ENCODE measurements around the gene FGFRL1.

The FGFRL1 gene

DNA sequence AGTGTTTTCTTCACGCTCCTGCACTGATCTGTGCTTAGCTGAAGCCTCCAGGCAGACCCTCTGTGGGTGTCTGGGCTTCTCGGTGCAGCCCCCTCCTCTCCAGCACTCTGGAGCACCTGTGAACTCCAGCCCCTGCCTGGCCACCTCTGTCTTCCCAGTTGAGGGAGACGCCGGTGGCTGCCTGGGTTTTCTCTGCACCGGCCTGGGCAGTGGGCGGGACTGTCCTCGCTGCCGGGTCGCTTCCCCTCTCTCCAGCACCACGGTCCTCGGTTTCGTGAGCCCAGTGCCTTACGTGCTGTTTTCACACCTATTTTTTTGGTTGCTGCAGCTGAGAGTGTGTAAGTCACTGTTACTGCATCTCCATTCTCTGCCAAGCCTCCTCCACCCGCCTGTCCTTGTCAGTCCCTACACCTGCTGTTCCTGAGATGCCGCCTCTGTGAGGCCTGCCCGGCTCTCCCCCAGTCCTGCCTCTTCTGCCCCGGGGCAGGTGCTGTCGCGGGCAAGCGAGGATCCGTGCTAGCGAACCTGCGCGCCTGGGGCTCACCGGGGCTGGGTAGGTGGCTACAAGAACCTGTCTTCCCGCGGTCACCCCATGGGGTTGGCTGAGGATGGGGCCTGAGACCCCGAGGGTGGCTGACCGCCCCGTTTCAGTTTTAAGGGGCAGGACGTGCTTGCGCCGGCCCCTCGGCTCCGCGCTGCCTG, 2.4 kb upstream of the FGFRL1 start:
- peaks cover 49% of the 10 kb centered on the region for H3K27me3 ChIP-seq (ENCODE audit: control insufficient read depth, low read length)
- peak overlapping the region; percentile 90 for H3K4me2 ChIP-seq (ENCODE audit: low read length)
- H3K27ac ChIP-seq (ENCODE audit: low read depth, low read length): no peak overlapping the region
- no peaks in the 10 kb centered on the region for H3K79me2 ChIP-seq (ENCODE audit: control insufficient read depth, low read length)
- TF ChIP-seq, protein P1, sequence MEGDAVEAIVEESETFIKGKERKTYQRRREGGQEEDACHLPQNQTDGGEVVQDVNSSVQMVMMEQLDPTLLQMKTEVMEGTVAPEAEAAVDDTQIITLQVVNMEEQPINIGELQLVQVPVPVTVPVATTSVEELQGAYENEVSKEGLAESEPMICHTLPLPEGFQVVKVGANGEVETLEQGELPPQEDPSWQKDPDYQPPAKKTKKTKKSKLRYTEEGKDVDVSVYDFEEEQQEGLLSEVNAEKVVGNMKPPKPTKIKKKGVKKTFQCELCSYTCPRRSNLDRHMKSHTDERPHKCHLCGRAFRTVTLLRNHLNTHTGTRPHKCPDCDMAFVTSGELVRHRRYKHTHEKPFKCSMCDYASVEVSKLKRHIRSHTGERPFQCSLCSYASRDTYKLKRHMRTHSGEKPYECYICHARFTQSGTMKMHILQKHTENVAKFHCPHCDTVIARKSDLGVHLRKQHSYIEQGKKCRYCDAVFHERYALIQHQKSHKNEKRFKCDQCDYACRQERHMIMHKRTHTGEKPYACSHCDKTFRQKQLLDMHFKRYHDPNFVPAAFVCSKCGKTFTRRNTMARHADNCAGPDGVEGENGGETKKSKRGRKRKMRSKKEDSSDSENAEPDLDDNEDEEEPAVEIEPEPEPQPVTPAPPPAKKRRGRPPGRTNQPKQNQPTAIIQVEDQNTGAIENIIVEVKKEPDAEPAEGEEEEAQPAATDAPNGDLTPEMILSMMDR (IDR thresholded peaks at IDR 0.05; ENCODE audit: low read depth, low read length, poor library complexity, severe bottlenecking): no peak
- no peaks in the 10 kb centered on the region for H3K9me2 ChIP-seq (replicated peaks; ENCODE audit: control insufficient read depth, low read length)
- H3F3A ChIP-seq (ENCODE audit: control insufficient read depth, insufficient read depth): peaks cover 9% of the 10 kb centered on the region
- H3K36me3 ChIP-seq (ENCODE audit: control insufficient read depth, low read length): no peaks in the 10 kb centered on the region
- 0 out of 2 replicates have a peak, but pooled peaks cover 5% of the 10 kb centered on the region for H4K20me1 ChIP-seq (ENCODE audit: control insufficient read depth, insufficient read depth, low read depth, low read length)
- H3K9me3 ChIP-seq (ENCODE audit: control insufficient read depth, insufficient read depth, low read length): no peaks in the 10 kb centered on the region
- peak overlapping the region; percentile 69 for H3K4me3 ChIP-seq (ENCODE audit: low read length)
- peaks cover 26% of the 10 kb centered on the region for H3K4me1 ChIP-seq (ENCODE audit: control insufficient read depth, low read length)

DNA sequence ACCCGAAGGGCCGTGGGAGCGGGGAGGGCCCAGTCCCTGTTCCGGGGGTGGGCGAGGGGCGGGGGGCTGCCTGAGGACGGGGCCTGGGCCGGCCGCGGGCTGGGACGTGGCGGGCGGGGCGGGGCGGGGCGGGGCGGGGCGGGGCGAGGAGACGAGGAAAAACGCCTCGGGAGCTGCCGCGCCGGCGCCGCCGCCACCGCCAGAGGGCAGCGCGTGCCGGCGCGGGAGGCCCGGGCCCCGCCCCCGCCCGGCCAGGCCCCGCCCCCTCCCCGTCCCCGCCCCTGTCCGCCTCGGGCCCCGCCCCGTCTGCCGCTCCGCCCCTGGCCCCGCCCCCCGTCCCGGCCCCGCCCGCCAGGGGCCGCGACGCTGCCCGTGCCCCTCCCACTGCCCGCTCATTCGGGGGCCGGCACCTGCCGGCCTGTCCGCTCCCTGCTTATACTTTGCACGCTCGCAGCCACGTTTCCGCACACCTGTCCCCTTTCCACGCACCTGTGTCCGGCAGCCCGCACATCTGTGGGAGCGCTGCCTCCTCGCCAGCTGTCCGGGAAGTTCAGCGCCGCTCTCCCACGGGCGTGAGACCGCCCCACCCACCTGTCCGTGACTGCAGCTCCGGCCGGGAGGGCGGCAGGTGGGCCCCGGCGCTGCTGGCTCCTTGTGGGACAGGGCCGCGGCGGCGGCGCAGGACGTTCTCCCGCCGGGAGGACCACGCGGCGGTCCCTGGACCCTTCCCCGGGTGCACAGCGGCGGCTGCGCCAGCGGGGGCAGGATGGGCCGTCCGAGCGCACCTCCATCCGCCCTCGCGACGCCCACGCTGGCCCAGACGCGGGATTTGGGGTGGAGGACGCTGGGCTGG, 1.7 kb upstream of the FGFRL1 start:
- H3K36me3 ChIP-seq (ENCODE audit: control insufficient read depth, low read length): no peaks in the 10 kb centered on the region
- 0 out of 2 replicates have a peak, but pooled peaks cover 5% of the 10 kb centered on the region for H4K20me1 ChIP-seq (ENCODE audit: control insufficient read depth, insufficient read depth, low read depth, low read length)
- peaks cover 9% of the 10 kb centered on the region for H3F3A ChIP-seq (ENCODE audit: control insufficient read depth, insufficient read depth)
- H3K4me3 ChIP-seq (ENCODE audit: low read length): peak overlapping the region; percentile 74
- peaks cover 26% of the 10 kb centered on the region for H3K4me1 ChIP-seq (ENCODE audit: control insufficient read depth, low read length)
- peak overlapping the region; percentile 91 for H3K4me2 ChIP-seq (ENCODE audit: low read length)
- H3K9me2 ChIP-seq (replicated peaks; ENCODE audit: control insufficient read depth, low read length): no peaks in the 10 kb centered on the region
- TF ChIP-seq EZH2phosphoT487 (IDR thresholded peaks at IDR 0.05; ENCODE audit: borderline replicate concordance, low read length): no peak
- TF ChIP-seq, protein P1 (IDR thresholded peaks at IDR 0.05; ENCODE audit: low read depth, low read length, poor library complexity, severe bottlenecking): peak; percentile 21
- H3K79me2 ChIP-seq (ENCODE audit: control insufficient read depth, low read length): no peaks in the 10 kb centered on the region
- no peaks in the 10 kb centered on the region for H3K9me3 ChIP-seq (ENCODE audit: control insufficient read depth, insufficient read depth, low read length)
- no peak overlapping the region for H3K27ac ChIP-seq (ENCODE audit: low read depth, low read length)
- H3K27me3 ChIP-seq (ENCODE audit: control insufficient read depth, low read length): peaks cover 49% of the 10 kb centered on the region

DNA sequence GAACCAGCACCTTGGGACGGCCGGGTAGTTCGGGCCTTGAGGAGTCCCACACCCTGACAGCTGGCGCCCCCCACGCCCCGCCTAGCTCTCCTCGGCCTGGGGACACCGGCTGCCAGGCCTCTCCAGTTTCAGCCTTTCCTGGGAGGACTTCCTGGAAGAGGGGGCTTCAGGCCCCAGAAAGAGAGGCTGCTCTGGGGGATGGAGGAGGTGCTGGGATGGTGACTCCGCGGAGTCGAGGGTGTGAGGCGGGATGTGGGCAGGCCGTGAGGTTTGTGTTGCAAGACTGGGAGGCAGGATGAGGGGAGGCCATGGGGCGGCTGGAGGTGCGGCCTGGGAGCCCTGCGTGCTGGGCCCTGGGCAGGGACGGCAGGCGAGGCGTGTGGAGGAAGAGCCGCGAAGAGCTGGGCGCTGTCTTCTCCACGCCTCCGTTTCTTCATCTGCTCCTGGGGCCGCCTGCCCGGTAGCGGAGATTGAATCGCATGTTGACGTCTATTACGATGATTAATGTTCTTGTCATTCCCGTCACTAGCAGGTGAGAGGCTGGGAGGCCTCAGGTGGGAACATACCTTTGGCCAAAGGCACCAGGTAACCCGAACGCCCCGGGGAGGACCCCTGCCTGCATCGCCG, 918 bp upstream of the FGFRL1 start:
- H3K79me2 ChIP-seq (ENCODE audit: control insufficient read depth, low read length): no peaks in the 10 kb centered on the region
- peak overlapping the region; percentile 74 for H3K4me3 ChIP-seq (ENCODE audit: low read length)
- peaks cover 9% of the 10 kb centered on the region for H3F3A ChIP-seq (ENCODE audit: control insufficient read depth, insufficient read depth)
- peaks cover 49% of the 10 kb centered on the region for H3K27me3 ChIP-seq (ENCODE audit: control insufficient read depth, low read length)
- no peaks in the 10 kb centered on the region for H3K9me3 ChIP-seq (ENCODE audit: control insufficient read depth, insufficient read depth, low read length)
- no peaks in the 10 kb centered on the region for H3K9me2 ChIP-seq (replicated peaks; ENCODE audit: control insufficient read depth, low read length)
- H3K4me1 ChIP-seq (ENCODE audit: control insufficient read depth, low read length): peaks cover 26% of the 10 kb centered on the region
- TF ChIP-seq EZH2phosphoT487 (IDR thresholded peaks at IDR 0.05; ENCODE audit: borderline replicate concordance, low read length): no peak
- H3K4me2 ChIP-seq (ENCODE audit: low read length): peak overlapping the region; percentile 91
- no peak overlapping the region for H3K27ac ChIP-seq (ENCODE audit: low read depth, low read length)
- H3K36me3 ChIP-seq (ENCODE audit: control insufficient read depth, low read length): no peaks in the 10 kb centered on the region
- 0 out of 2 replicates have a peak, but pooled peaks cover 5% of the 10 kb centered on the region for H4K20me1 ChIP-seq (ENCODE audit: control insufficient read depth, insufficient read depth, low read depth, low read length)
